Breast epithelium (tissue), 4 donors: ENCODE data around the gene ETV3L. TPM values are rescaled to one million over a fixed set of nuclear protein-coding genes. Genes with fewer than 3 reads are reported as not detected.

Source experiments
- DNase-seq, 2 donors: peaks; one replicate each; pipeline ENCODE4 v3.0.0-alpha.2; 2019; ENCODE audit warnings: low spot score in 2 of 2
- H3K27ac ChIP-seq, 2 donors: fragments of 200-600 bp; sonication (generic) in 1 of 2; one replicate each; pipeline ENCODE4 v1.5.1; 2016 to 2019; ENCODE audit warnings: mild to moderate bottlenecking in 1 of 2
- H3K27me3 ChIP-seq, 2 donors: fragments of 200-600 bp; sonication (generic) in 1 of 2; one replicate each; pipeline versions ENCODE4 v1.5.1 to v1.6.0; 2017 to 2019; ENCODE audit warnings: control low read depth in 1 of 2, mild to moderate bottlenecking in 1 of 2
- H3K36me3 ChIP-seq: fragments of 200-600 bp; one replicate; pipeline ENCODE4 v1.5.1; 2019
- H3K4me1 ChIP-seq, 2 donors: fragments of 200-600 bp; sonication (generic); one replicate each; pipeline ENCODE4 v1.5.1; 2016 to 2019; ENCODE audit warnings: control low read depth in 1 of 2
- H3K4me3 ChIP-seq, 3 donors: fragments of 200-600 bp; sonication (generic); 1 replicate in 2 of 3; 2 replicates in 1 of 3; pipeline ENCODE4 v1.5.1; 2016 to 2019; ENCODE audit warnings: mild to moderate bottlenecking in 3 of 3, moderate library complexity in 2 of 3
- H3K9me3 ChIP-seq, 2 donors: fragments of 200-600 bp; sonication (generic) in 1 of 2; one replicate each; pipeline ENCODE4 v1.5.1; 2016 to 2019; ENCODE audit warnings: control low read depth in 1 of 2
- POLR2A ChIP-seq: fragments of 450-650 bp; IDR thresholded peaks from one replicate; pipeline ENCODE4 v1.6.1; 2016; ENCODE audit warnings: antibody characterized with exemption, mild to moderate bottlenecking, moderate library complexity
- POLR2AphosphoS5 ChIP-seq, 3 donors: sonication (generic); formaldehyde crosslinking; IDR thresholded peaks; one replicate each; pipeline ENCODE4 v1.6.1; 2017; ENCODE audit warnings: antibody characterized with exemption in 3 of 3
- intact Hi-C: fragments of 100-400 bp; cut with DNase I; formaldehyde crosslinking; loops from one replicate; pipeline ENCODE4 v1.15.1; 2023; ENCODE audit warnings: low total_unique reads
- total RNA-seq, 3 donors: library from RNA; depleted of rRNA; stranded (reverse); fragments of >200 nt; gene quantifications; one replicate each; pipeline ENCODE4 v1.1.0, GENCODE V29; 2016
- TF ChIP-seq, protein P1 (sequence below), 3 donors: fragments of 450-650 bp; IDR thresholded peaks; one replicate each; pipeline ENCODE4 v1.5.1; 2016 to 2017; ENCODE audit warnings: antibody characterized with exemption in 3 of 3, mild to moderate bottlenecking in 3 of 3, moderate library complexity in 3 of 3

Gene ETV3L
- total RNA-seq, 3 donors from 2014 or later, result not detected

GRCh38 chr1:157144509-157144908, 44.9 kb upstream of the ETV3L start:
- TF ChIP-seq POLR2A (no peak), POLR2AphosphoS5 (IDR thresholded peaks at IDR 0.05) (no peak)
- TF ChIP-seq, protein P1, sequence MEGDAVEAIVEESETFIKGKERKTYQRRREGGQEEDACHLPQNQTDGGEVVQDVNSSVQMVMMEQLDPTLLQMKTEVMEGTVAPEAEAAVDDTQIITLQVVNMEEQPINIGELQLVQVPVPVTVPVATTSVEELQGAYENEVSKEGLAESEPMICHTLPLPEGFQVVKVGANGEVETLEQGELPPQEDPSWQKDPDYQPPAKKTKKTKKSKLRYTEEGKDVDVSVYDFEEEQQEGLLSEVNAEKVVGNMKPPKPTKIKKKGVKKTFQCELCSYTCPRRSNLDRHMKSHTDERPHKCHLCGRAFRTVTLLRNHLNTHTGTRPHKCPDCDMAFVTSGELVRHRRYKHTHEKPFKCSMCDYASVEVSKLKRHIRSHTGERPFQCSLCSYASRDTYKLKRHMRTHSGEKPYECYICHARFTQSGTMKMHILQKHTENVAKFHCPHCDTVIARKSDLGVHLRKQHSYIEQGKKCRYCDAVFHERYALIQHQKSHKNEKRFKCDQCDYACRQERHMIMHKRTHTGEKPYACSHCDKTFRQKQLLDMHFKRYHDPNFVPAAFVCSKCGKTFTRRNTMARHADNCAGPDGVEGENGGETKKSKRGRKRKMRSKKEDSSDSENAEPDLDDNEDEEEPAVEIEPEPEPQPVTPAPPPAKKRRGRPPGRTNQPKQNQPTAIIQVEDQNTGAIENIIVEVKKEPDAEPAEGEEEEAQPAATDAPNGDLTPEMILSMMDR (IDR thresholded peaks at IDR 0.05), result no peak
- no peak overlapping the region for H3K4me3 ChIP-seq
- intact Hi-C loops, result no loop called here
- no peaks in the 10 kb centered on the region for H3K27me3 ChIP-seq
- no peaks in the 10 kb centered on the region for H3K9me3 ChIP-seq
- DNase-seq, result peak in 1 of 2 donors; percentile 36
- no peaks in the 10 kb centered on the region for H3K36me3 ChIP-seq
- peak overlapping the region; percentile 12 to 54 for H3K27ac ChIP-seq
- H3K4me1 ChIP-seq, result no peaks in the 10 kb centered on the region

DNA sequence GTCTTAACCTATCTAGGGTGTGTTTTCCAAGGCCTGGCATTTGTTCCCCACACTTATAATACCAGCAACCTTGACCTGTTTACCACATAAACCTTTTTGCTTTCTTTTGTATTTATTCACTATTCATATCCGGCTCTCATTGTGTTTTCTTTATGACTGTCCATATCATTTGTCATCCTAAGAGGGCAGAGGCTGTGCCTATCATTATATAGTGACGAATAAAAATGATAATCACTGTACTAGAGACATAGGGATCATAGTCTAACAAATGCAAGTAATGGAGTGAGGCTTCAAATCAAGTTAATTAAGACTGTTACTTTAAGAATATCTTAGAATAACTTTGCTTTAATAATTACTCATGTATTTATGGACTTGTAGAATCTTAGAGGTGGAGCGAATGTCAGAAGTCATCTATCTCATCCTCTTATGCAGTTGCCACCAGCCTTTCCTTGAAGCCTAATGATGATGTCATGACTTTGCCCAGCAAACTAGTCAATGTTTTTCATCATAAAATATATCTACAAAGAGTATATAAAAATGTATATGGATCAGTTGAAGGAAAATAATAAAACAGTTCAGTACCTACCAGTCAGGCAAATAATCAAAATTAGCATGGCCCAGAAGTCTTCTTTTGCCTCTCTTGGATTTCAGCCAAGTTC, 43.3 kb upstream of the ETV3L start:
- TF ChIP-seq POLR2AphosphoS5 (IDR thresholded peaks at IDR 0.05), result no peak
- TF ChIP-seq POLR2A, result no peak
- TF ChIP-seq, protein P1 (IDR thresholded peaks at IDR 0.05), result no peak
- Histone ChIP-seq H3K4me3 (no peak overlapping the region), H3K27ac (no peak overlapping the region), H3K27me3 (no peaks in the 10 kb centered on the region), H3K4me1 (no peaks in the 10 kb centered on the region), H3K36me3 (no peaks in the 10 kb centered on the region), H3K9me3 (no peaks in the 10 kb centered on the region)
- intact Hi-C loops, result no loop called here
- DNase-seq, result no peak

GRCh38 chr1:157142201-157142600, 42.6 kb upstream of the ETV3L start:
- Histone ChIP-seq H3K27me3 (no peaks in the 10 kb centered on the region), H3K4me1 (no peaks in the 10 kb centered on the region), H3K4me3 (no peak overlapping the region), H3K27ac (no peak overlapping the region), H3K36me3 (no peaks in the 10 kb centered on the region), H3K9me3 (no peaks in the 10 kb centered on the region)
- no peak for DNase-seq
- intact Hi-C loops, result no loop called here
- TF ChIP-seq POLR2A (no peak), POLR2AphosphoS5 (IDR thresholded peaks at IDR 0.05) (no peak)
- TF ChIP-seq, protein P1 (IDR thresholded peaks at IDR 0.05), result no peak

DNA sequence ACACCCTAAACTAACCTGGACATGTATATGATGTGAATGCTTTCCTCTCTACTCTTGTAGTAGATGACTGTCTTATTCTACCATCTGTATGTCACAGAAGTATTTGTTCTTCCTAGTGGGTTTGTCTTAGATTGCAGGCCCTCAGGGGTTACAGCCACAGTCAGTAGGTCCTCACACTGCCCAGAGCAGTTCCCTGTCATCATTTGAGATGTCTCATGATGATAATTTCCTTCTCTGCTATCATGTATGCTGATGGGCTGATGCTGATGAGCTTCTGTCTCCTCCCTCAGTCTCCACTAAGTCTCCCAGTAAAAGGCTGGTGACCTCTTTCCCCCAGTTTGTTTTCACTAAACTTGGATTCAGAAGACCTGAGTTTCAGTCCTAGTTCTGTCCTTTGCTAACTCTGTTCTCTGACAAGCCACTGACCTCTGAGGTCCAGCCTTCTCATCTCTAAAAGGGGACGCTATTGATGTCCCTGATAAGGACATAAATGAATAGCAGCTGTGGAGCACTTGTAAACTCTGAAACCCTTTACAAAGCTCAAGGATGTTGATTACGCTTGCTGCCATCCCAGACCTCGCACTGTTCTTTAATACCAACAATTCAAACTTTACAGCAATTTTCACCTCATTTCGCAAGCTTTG, 41.7 kb upstream of the ETV3L start:
- H3K27ac ChIP-seq, result no peak overlapping the region
- TF ChIP-seq, protein P1 (IDR thresholded peaks at IDR 0.05), result no peak
- no peak for TF ChIP-seq POLR2A
- TF ChIP-seq POLR2AphosphoS5 (IDR thresholded peaks at IDR 0.05), result no peak
- intact Hi-C loops, result no loop called here
- H3K36me3 ChIP-seq, result no peaks in the 10 kb centered on the region
- no peak overlapping the region for H3K4me3 ChIP-seq
- no peaks in the 10 kb centered on the region for H3K27me3 ChIP-seq
- no peaks in the 10 kb centered on the region for H3K9me3 ChIP-seq
- H3K4me1 ChIP-seq, result peaks cover 0 to 6% of the 10 kb centered on the region in 2 donors
- DNase-seq, result no peak

GRCh38 chr1:157140063-157140588, 40.5 kb upstream of the ETV3L start:
- no peak for DNase-seq
- Histone ChIP-seq H3K36me3 (no peaks in the 10 kb centered on the region), H3K4me3 (no peak overlapping the region), H3K9me3 (no peaks in the 10 kb centered on the region), H3K27ac (no peak overlapping the region), H3K4me1 (peaks cover 0 to 6% of the 10 kb centered on the region in 2 donors), H3K27me3 (no peaks in the 10 kb centered on the region)
- intact Hi-C loops, result no loop called here
- TF ChIP-seq POLR2AphosphoS5 (IDR thresholded peaks at IDR 0.05) (no peak), POLR2A (no peak)
- TF ChIP-seq, protein P1 (IDR thresholded peaks at IDR 0.05), result no peak
